ENCODE data around the gene ELFN2. TPM values are rescaled to one million over a fixed set of nuclear protein-coding genes. Genes with fewer than 3 reads are reported as not detected.

The ELFN2 gene
- total RNA-seq, 1 donor: under 0.01 TPM

- peak; percentile 21 for DNase-seq (ENCODE audit: low read depth)
- H3K4me3 ChIP-seq (ENCODE audit: low read depth, low read length): peak overlapping the region; percentile 51
- no peak for TF ChIP-seq CTCF (IDR thresholded peaks at IDR 0.05; ENCODE audit: insufficient read depth, low read depth, low read length)
Observed at GRCh38 chr22:37420686-37421467, 6.4 kb downstream of the ELFN2 start.

GRCh38 chr22:37419969-37420685 lies 7.2 kb downstream of the ELFN2 start:
- peak; percentile 21 for DNase-seq (ENCODE audit: low read depth)
- peak overlapping the region; percentile 51 for H3K4me3 ChIP-seq (ENCODE audit: low read depth, low read length)
- TF ChIP-seq CTCF (IDR thresholded peaks at IDR 0.05; ENCODE audit: insufficient read depth, low read depth, low read length): no peak

- DNase-seq (ENCODE audit: low read depth): no peak
- peak overlapping the region; percentile 51 for H3K4me3 ChIP-seq (ENCODE audit: low read depth, low read length)
- TF ChIP-seq CTCF (IDR thresholded peaks at IDR 0.05; ENCODE audit: insufficient read depth, low read depth, low read length): no peak
Observed at GRCh38 chr22:37419370-37419968, 7.8 kb downstream of the ELFN2 start.

GRCh38 chr22:37418627-37419369 lies 8.5 kb downstream of the ELFN2 start:
- TF ChIP-seq CTCF (IDR thresholded peaks at IDR 0.05; ENCODE audit: insufficient read depth, low read depth, low read length): no peak
- DNase-seq (ENCODE audit: low read depth): no peak
- H3K4me3 ChIP-seq (ENCODE audit: low read depth, low read length): no peak overlapping the region

GRCh38 chr22:37417677-37418348 lies 9.5 kb downstream of the ELFN2 start:
- DNase-seq (ENCODE audit: low read depth): no peak
- H3K4me3 ChIP-seq (ENCODE audit: low read depth, low read length): no peak overlapping the region
- TF ChIP-seq CTCF (IDR thresholded peaks at IDR 0.05; ENCODE audit: insufficient read depth, low read depth, low read length): no peak

GRCh38 chr22:37417264-37417663 lies 10.0 kb downstream of the ELFN2 start:
- no peak for DNase-seq (ENCODE audit: low read depth)
- no peak for TF ChIP-seq CTCF (IDR thresholded peaks at IDR 0.05; ENCODE audit: insufficient read depth, low read depth, low read length)

More at GRCh38 chr22:37417264-37417663, 10.0 kb downstream of the ELFN2 start:
- H3K4me3 ChIP-seq (ENCODE audit: low read depth, low read length): no peak overlapping the region

Data from fibroblast of villous mesenchyme (primary cell).